GM10847 (cell line): ENCODE results near the gene SCUBE2.

ENCODE experiments used
- POLR2A ChIP-seq: IDR thresholded peaks from 2 replicates; pipeline ENCODE4 v1.6.1; 2011; ENCODE audit not compliant: insufficient read length; ENCODE audit errors: extremely low read depth

Gene SCUBE2

GRCh38 chr11:9091044-9091922 lies at the start of gene SCUBE2:
Gene SCUBE2, minus strand, starts transcription at chr11:9091599. Its CDS starts 71 bp downstream, at chr11:9091528.
- no peak for TF ChIP-seq POLR2A

- TF ChIP-seq POLR2A, result no peak
Observed at GRCh38 chr11:9141186-9141585, 49.8 kb upstream of the SCUBE2 start.

- no peak for TF ChIP-seq POLR2A
Observed at GRCh38 chr11:9139628-9140357, 48.4 kb upstream of the SCUBE2 start.

GRCh38 chr11:9138612-9139579 lies 47.5 kb upstream of the SCUBE2 start:
- no peak for TF ChIP-seq POLR2A

GRCh38 chr11:9138133-9138453 lies 46.7 kb upstream of the SCUBE2 start:
- no peak for TF ChIP-seq POLR2A

GRCh38 chr11:9137293-9138132 lies 46.1 kb upstream of the SCUBE2 start:
- no peak for TF ChIP-seq POLR2A

- no peak for TF ChIP-seq POLR2A
Observed at GRCh38 chr11:9136741-9137140, 45.3 kb upstream of the SCUBE2 start.

- TF ChIP-seq POLR2A, result no peak
Observed at GRCh38 chr11:9133956-9134355, 42.6 kb upstream of the SCUBE2 start.

- no peak for TF ChIP-seq POLR2A
Observed at GRCh38 chr11:9132203-9132878, 40.9 kb upstream of the SCUBE2 start.

- no peak for TF ChIP-seq POLR2A
Observed at GRCh38 chr11:9130297-9130696, 38.9 kb upstream of the SCUBE2 start.

GRCh38 chr11:9126636-9127035 lies 35.2 kb upstream of the SCUBE2 start:
- TF ChIP-seq POLR2A, result no peak

- no peak for TF ChIP-seq POLR2A
Observed at GRCh38 chr11:9125185-9125886, 33.9 kb upstream of the SCUBE2 start.

- no peak for TF ChIP-seq POLR2A
Observed at GRCh38 chr11:9123595-9124304, 32.4 kb upstream of the SCUBE2 start.
